Measurements from ENCODE around the gene P2RX2.

DNA sequence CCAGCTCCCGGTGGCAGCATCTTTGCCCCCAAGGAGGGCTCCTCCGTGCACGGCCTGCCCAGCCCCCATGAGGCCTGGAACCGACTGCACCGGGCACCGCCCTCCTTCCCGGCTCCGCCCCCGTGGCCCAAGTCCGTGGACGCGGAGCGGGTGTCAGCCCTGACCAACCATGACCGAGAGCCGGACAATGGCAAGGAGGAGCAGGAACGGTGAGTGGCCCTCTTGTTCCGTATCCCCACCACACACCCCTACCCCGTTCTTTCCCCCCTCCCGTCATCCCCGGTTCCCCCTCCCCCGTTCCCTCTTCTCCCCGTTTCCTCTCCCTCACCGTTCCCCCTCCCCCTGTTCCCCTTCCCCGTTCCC, 36.5 kb upstream of the P2RX2 start:
- TF ChIP-seq CTCF (IDR thresholded peaks at IDR 0.05; ENCODE audit: poor library complexity) (no peak), EZH2 (IDR thresholded peaks at IDR 0.05; ENCODE audit: borderline replicate concordance) (no peak), EZH2phosphoT487 (IDR thresholded peaks at IDR 0.05; ENCODE audit: low read depth, severe bottlenecking, unreplicated experiment) (no peak)

Data from hepatocyte (in vitro differentiated cells).